GM19193 (cell line): ENCODE measurements around the gene AQP12A.

ENCODE experiments used
- POLR2A ChIP-seq: IDR thresholded peaks from 4 replicates; pipeline ENCODE4 v1.6.1; 2011; ENCODE audit not compliant: insufficient read depth, insufficient read length; ENCODE audit errors: extremely low read depth

AQP12A gene

DNA sequence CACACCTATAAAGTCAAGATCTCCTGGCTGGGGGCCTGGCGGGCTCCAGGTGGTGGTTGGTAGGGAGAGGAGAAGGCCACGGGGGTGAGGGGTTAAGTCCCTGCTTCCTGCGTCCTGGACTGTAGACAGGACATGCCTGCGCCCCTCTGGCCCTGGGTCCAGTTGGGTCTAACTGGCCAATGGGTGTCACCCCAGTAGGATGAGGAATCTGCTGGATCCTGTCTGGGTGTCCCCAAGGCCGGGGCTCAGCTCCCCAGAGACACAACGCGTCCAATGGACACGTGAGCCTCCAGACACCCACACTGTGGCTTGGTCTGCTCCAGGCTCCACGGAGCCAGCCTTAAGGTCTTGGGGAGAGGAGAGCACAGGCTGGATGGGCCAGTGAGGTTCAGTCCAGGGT is 19.6 kb downstream of the AQP12A start:
- no peak for TF ChIP-seq POLR2A

DNA sequence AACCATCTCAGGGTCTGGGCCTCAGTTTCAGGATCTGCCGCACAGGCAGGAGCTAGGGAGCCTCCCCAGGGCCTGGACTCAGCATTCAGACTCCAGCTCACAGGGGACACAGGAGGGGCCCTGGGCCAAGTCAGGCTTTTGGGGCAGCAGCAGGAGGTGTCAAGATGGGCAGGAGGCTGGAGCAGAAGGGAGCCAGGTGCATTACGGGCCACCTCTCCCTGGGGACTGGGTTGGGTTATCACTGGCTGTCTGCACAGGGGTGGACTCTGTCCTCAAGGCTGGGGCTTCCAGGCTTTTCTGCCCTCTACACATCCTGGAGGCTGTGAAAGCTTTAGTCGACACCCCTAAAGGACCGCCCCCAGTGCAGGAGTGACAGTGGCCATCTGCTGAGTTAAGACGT is 20.0 kb downstream of the AQP12A start:
- TF ChIP-seq POLR2A: no peak

DNA sequence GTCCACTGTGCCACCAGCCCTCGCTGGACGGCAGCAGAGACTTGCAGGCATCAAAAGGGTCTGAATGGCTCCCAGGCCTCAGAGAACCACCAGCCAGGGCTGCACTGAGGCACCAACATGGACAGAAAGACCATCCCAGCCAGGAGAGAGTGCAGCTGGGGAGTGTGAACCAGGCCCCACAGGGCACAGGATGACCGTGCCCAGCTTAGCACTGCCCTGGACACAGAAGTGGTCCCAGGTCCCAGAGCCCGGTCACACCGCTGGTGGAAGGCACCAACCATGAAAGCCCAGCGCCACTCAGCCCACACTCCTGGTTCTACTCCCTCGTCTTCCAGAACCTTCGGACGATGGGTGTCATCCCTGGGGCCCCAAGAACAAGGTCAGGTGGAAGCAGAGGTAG is 20.5 kb downstream of the AQP12A start:
- no peak for TF ChIP-seq POLR2A

DNA sequence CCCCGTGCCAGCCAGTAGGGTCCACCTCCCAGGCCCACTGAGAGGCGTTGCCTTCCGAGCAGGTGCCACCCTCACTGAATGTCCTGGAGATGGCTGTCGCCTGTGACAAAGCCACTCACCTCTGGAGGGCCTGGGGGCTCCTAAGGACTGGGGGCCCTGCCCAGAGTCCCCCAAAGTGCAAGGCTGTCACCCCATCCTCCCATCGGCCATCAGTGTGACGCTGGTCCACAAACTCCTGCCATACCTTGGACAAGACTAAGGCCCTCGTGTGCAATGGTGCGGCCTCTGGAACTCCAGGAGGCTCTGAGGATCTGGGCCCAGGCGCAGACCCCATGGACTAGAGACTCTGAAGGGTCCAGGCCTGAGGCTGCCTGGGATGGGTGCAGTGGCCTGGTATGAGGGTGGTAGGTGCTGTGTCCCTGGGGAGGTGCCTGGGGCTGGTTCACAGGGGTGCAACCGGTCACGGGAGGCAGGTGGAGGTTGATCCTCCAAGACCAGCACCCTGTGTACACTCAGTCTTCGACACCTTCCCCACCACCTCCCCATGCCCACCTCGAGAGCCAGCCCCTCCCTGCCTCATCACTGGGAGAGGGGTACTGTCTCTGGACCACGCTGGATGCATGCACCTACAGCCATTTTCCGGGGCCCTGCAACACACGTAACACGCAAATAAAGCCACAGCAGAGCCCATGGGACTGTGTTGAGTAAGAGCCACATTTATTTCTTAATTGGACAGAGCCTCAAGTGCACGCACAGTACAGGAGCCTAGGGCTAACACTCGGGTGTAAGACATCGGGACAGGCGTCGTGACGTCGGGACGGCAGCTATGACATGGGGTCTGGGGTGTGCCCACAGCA is 21.6 kb downstream of the AQP12A start:
- no peak for TF ChIP-seq POLR2A

DNA sequence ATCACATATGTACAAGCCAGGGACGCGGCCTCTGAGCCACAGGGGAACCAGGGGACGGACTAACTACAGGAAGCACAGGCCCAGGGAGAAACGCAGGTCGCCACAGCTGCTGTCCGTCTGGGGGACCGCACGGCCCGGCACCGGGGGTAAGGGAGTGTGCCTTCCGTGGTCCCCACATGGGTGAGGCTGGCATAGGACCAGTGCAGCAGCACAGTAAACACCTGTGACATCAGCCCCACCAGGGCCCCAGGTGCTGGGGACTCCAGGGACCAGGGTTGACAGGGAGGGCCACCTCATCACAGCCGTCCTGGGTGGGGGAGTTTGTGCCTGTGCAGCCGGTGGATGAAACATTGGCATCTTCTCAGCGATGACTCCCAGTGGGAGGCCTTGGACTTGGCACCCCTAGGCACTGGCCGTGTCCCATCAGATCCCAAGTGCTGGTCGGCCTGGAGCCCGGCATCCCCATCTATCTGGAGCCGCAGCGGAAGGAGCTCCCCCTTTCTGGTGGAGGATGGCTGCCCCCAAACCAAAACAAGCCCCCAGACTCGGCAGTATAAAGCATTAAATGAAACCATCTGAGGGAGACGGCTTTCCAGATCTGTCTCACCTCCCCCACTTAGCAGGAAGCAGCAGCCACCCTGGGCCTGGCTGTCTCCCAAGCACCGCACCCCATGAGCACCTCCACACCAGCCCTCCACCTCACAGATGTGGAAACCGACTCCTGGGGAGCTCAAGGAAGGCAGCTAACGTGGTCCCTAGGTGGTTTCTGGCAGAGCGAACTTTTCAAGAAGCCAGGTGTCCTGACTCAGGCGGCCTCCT is 22.5 kb downstream of the AQP12A start:
- TF ChIP-seq POLR2A: no peak

DNA sequence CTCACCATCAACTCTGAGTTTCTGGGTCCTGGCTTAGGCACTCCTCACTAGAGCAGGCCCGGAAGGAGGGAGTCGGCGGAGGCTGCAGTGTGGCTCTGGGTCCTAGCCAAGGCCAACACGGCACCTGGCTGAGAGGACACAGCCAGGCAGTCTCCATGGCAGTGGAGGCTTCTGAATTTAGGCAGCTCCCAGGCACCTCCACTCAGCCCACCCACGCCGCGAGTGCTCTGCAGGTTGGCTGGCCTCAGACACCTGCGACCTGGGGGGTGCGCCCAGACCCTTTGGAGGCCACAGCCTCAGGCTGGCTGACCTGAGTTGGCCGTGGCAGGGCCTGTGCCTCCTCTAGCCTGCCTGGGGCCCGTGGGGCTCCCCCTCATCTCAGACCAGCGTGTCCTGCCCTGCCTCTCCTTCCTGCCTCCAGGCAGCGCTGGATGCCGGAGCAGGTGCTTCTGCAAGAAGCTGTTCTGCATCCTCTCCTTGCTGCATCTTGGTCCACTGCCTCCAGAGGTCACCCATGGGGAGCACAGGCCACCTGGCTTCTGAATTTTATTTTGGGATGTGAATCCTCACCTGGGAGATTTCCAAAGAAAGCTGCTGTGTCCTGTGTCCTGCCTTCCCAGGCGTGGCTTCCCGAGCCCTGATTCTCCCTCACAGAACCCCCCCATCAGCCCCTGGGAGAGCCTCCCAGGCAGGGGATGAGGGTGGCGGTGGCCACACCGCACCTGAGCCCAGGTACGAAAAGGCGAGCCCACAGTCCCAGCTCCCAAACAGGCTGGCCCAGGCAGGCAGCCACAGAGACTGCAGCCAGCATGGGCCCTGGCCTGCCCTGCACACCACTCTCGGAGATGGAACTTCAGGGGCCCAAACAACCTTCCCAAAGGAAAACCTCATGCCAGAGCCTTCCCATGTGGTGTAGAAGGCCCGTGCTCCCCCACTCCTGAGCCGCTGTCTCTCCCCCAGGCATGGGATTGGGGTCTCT is 23.4 kb downstream of the AQP12A start:
- no peak for TF ChIP-seq POLR2A

DNA sequence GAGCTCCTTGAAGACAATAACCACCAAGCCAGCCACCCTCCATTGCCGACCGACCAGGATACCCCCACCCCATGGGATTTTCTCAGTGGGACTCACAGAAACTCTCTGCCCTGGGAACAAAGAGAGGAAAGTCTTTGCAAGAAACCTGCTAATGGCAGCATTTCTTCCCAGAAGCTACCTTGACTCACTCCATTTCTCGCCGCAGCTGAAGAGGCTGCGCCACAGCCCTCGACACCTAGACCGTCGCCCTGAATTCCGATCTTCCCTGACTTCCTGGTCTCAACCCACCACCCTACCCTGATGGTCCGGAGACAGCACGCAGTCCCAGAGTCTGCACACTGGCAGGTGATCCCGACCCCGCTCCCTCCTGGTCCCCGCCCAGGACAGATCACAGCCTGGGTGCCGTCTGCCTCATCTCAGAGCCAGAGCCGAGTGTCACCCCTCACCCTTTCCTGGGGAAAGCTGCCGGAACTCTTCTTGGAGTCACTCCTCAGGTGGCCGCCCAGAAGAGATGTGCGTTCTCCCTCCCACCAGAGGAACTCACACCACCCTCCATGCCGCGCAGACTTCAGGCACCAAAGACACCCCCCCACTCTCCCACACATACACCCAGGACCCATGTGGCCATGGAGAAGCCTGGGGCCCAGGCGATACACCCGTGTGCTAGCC is 24.6 kb downstream of the AQP12A start:
- no peak for TF ChIP-seq POLR2A

DNA sequence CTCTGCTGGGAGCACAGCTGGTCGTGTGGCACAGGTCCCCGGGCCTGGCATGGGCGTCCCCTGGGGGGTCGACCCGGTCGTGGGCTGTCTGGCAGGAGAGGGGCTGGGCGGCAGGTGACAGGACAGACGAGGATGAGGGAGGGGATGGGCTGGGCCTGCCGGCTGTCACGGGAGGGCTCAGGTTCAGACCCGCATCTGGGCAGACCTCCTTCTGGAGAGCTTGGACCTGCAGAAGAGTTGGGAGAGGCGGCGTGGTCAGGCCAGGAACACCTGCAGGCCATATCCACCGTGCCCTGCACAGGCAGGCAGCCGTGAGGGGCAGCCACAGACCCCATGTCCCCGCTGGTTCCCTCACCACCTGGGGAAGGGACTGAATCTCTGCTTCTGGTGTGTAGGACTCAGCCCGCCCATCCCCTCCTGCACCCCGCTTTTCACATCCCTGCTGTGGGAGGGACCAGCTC is 25.5 kb downstream of the AQP12A start:
- no peak for TF ChIP-seq POLR2A

DNA sequence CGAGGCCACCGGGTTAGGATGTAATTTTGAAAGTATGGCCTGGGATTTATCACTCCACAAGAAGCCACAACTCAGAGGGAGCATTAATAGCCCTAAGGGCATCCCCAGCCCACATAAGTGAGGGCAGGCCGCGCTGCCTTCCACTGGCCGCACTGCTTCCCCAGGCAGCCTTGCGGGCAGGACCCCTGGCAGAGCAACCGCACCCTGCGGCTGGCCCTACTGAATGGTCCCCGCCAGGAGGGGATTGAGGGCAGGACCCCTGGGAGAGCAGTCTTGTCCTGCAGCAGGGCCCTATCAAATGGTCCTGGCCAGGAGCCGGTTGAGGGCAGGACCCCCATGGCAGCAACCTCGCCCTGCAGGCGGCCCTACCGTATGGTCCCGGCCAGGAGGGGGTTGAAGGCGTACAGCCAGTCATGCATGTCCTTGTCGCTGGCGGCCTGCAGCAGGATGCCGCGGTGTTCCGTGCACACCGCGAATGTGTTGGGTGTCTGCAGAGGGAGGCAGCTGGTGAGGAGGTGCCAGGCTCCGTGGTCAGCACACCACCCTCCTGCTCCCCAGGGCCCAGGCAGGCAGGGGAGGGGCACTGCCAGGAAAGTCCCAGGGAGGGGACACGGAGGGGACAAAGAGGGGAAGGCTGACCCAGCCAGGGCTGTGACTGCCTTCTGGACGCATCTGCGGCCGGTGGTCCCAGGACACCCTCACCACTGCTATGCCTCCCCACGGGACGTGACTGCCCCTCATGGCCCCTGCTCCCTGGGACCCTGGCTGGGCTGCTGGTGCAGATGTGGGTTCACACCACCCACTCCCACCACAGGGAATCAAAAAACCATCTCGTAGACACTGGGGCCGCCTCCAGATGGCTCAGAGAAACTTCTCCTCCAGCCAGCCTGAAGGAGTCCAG is 26.3 kb downstream of the AQP12A start:
- no peak for TF ChIP-seq POLR2A

DNA sequence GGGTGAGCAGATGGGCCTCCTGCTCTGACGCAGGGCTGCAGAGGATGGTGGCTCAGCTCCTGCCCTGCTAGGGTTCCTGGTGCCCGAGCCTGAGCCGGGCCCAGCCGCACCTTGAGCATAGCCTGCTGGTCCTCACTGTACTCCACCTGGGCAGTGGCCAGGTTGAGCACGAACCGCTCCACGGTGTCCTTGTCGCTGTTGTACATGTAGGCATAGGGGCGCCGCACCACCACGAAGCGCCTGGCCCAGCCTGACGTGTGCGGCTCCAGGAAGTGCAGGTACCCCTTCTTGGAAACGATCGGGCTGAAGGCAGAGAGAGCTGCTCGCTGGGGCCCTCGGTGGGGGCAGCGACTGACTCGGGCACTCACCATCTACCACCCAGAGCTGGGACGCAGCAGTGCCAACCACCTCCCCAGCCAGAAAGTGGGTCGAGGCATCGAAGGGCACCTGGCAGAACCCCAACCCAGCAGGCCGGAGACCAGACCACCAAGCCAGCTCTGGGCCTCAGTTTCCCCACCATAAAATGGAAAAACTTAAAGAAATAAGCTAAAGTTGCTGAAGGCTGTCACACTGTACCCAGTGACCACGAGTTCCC is 27.3 kb downstream of the AQP12A start:
- TF ChIP-seq POLR2A: no peak

DNA sequence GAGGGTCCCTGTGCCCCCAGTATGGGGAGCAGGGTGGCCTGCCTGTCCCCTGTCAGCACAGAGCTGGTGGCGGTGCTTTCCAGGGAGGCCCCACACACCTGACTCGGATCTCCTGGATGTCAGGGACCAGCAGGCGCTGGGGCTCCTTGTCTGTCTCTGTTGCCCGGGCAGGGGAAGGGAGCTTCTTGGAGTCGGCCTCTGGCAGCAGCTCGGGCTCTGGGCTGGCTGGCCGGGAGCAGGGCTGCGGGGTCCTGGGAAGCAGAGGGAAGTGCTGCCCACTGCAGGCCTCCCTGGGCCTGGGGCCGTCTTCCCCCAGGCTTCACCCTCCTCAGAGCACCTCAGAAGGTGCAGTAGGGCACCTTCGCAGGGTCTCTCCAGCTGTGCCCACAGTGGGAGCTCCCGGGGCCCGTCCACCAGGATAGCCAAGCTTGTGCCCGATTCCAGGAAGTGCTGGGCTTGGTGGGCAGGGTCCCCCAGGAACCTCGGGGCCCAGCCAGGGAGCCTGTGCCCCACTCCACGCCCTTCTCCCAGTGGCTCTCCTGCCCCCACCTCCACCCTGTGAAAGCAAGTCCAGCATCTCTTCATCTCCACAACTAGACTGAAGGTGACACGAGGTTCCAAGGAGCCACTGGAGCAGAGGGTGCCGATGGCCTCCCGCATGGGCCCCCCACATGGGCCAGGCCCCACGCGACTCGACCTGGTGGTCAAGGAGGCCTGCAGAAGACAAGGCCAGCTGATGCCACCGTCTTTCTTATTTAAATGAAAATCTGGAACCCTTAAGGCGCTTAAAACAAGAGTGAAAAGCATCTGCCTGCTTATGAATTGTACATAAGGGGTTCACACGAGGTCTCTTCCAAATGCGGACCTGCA is 28.2 kb downstream of the AQP12A start:
- no peak for TF ChIP-seq POLR2A
